SK-MEL-5 (cell line): ENCODE results near the gene SLC25A24. TPM values are rescaled to one million over a fixed set of nuclear protein-coding genes. Genes with fewer than 3 reads are reported as not detected.
"Not testable (repeated sequence)": the region's sequence is repeated elsewhere in the genome, so short reads cannot be mapped to it uniquely, and the experiment has no call there.

Experiments used
- DNase-seq: peaks from one replicate; pipeline ENCODE4 v3.0.0-alpha.2; 2016; ENCODE audit warnings: low read depth, low spot score
- in situ Hi-C: cut with HindIII; loops from 2 replicates; pipeline ENCODE4 v1.10.0; 2016; ENCODE audit warnings: low sequenced_read_pairs, high pct_unique_total_duplicates, low pct_unique_long_range_greater_than_20kb
- total RNA-seq: library from RNA; depleted of rRNA; stranded (reverse); fragments of >200 nt; shearing (Covaris generic); gene quantifications from 2 replicates; pipeline ENCODE4 v1.2.3, GENCODE V29; 2014

Gene SLC25A24
- total RNA-seq, 1 experiment from 2014 or later = 22.0 TPM

DNA sequence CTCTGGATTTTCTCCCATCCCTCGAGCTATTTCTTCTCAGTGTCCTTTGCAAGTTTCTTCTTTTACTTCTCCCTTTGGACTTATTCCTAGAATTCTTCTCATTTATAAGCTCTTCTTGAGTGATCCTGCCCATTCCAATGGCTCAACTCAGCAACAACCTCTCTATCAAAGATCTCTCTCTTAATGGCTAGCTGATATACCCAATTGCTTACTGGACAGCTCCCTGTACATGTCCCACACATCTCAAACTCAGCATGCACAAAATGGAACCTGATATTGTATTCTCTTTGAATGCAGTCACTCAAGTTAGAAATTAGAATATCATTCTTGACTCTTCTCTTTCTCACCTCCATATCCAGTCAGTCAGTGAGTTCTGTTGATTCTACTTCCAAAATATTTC, 48.6 kb downstream of the SLC25A24 start:
- in situ Hi-C loops = no loop called here

DNA sequence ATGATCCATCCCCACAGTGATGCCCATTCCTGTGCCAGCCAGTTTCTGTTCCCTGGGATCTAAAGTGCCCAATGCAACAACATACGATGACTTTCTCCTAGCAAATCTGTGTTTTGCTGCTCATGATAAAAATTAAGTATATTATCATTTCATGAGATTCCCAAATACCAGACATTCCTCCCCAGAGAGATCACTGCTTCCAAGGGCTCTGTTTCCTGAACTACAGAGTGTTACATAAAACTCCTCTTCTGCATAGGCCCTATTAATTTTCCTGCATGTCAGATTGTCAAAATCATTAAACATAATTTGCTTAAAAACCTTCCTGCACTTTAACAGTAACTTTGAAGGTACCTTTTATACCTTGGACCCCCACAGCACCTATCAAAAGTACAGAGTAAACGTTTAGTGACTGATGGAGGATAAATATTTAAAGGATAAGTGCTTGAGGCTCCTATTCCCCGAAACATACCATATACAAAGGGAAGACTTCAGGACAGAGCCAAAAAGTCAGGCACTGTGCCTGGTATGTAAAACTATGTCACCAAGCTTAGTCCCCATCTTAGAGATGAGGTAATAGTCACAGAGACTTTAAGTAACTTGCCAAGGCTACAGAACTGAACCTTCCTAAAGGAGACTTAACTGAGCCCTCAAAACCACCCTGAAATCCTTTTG, 50.2 kb downstream of the SLC25A24 start:
- in situ Hi-C loops = no loop called here
- DNase-seq = no peak

More for the DNA sequence above, 48.6 kb downstream of the SLC25A24 start:
- no peak for DNase-seq

DNA sequence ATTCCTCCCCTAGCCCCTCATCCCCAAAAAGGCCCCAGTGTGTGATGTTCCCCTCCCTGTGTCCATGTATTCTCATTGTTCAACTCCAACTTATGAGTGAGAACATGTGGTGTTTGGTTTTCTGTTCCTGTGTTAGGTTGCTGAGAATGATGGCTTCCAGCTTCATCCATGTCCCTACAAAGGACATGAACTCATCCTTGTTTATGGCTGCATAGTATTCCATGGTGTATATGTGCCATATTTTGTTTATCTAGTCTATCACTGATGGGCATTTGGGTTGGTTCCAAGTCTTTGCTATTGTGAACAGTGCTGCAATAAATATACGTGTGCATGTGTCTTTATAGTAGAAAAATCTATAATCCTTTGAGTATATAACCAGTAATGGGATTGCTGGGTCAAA, 55.6 kb downstream of the SLC25A24 start:
- in situ Hi-C loops, DNase-seq: not testable (repeated sequence)

DNA sequence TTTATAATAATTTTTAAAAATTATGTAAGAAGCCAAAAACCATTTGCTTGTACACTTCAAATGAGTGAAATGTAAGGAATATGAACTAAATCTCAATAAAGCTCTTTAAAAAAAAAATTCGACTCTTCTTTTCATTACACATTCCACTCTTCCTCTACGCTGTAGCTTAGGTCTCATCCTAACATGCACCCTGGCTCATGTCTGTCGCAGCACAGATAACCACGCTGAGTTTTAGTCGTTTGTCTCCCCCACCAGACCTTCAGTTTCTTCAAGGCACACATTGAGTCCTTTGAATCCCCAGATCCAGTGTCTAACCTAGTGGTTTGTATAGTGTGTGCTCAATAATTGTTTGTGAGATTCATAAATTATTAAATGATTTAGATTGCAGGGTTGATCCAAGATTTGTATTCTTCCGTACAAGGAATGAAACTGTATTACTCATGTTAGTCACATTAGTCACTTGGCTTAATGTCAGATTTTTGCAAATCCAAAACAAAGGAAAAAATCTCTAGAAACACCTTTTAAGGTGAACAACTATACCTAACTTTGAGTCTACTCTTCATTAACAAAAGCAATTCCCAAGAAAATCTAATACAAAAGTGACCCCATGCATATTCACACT, 57.3 kb downstream of the SLC25A24 start:
- DNase-seq = no peak
- in situ Hi-C loops = no loop called here

DNA sequence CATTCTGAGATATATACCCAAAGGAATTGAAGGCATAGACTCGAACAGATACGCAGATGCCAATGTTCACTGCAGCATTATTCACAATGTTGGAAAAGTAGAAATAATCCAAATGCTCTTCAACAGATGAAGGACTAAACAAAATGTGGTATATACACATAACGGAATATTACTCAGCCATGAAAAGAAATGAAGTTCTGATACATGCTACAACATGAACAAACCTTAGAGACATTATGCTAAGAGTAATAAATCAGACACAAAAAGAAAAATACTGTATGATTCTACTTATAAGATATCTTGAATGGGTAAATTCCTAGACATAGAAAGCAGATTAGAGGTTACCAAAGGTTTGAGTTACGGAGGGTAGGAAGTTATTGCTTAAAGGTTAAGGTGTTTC, 57.9 kb downstream of the SLC25A24 start:
- in situ Hi-C loops = no loop called here
- DNase-seq = no peak

DNA sequence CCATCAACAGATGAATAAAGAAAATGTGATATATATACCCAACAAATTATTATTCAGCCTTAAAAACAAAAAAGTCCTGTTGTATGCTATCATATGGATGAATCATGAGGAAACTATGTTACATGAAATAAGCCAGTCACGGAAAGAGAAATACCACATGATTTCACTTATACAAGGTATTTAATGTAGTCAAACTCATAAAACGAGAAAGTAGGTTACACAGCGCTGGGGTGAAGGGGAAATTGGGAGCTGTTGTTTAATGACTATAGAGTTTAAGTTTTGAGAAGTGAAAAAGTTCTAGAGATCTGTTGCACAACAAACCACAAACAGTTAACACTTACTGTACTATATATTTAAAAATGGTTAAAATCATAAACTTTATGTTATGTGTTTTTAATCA, 58.5 kb downstream of the SLC25A24 start:
- in situ Hi-C loops = no loop called here
- DNase-seq = no peak

DNA sequence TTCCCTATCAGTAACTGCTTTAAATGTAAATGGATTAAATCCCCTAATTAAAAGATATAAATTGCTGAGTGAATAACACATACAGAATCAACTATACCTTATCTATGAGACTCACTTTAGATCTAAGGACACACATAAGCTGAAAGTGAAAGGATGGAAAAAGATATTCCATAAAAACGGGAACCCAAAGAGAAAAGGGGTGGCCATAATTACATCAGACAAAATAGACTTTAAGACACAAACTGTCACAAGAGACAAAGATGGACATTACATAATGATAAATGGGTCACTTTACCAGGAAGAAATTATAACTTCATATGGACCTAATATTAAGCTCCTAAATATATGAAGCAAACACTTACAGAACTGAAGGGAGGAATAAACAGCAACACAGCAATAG, 59.2 kb downstream of the SLC25A24 start:
- DNase-seq = no peak
- in situ Hi-C loops = no loop called here

DNA sequence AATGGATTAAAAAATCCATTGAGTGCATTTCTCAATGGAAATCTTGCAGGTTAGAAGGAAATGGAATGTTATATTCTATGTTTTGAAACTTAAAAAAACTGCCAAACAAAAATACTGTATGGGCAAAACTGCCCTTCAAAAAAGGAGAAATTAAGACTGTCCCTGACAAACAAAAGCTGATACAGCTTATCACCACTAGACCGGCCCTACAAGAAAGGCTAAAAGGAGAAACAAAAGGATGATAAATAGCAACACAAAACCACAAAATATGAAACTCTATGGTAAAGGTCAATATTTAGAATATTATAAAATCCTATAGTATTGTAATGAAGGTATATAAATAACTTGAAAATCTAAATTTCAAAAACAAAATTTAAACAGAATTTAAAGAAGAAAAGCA, 60.0 kb downstream of the SLC25A24 start:
- in situ Hi-C loops = no loop called here
- DNase-seq = no peak

DNA sequence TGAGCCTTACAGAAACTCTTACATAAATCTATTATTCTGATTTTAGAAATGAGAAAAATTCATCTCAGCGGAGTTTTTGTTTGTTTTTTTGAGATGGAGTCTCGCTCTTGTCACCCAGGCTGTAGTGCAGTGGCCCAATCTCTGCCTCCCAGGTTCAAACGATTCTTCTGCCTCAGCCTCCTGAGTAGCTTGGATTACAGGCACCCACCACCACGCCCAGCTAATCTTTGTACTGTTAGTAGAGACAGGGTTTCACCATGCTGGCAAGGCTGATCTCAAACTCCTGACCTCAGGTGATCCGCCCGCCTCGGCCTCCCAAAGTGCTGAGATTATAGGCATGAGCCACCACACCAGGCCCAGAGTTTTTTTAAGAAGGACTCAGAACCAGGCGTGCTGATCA, 60.6 kb downstream of the SLC25A24 start:
- DNase-seq, in situ Hi-C loops: not testable (repeated sequence)

DNA sequence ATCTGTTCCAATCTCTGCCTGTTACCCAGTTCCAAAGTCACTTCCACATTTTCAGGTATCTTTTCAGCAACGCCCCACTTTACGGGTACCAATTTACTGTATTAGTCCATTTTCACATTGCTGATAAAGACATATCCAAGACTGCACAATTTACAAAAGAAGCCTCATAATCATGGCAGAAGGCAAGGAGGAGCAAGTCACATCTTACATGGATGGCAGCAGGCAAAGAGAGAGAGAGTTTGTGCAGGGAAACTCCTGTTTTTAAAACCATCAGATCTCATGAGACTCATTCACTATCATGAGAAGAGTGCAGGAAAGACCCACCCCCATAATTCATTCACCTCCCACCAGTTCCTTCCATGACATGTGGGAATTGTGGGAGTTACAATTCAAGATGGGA, 67.0 kb downstream of the SLC25A24 start:
- in situ Hi-C loops, DNase-seq: not testable (repeated sequence)

DNA sequence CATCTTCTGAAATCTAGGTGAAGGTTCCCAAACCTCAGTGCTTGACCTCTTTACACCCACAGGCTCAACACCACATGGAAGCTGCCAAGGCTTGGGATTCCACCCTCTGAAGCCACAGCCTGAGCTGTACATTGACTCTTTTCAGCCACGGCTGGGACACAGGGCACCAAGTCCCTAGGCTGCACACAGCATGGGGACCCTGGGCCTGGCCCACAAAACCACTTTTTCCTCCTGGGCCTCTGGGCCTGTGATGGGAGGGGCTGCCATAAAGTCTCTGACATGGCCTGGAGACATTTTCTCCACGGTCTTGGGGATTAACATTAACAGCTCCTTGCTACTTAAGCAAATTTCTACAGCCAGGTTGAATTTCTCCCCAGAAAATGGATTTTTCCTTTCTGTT, 67.8 kb downstream of the SLC25A24 start:
- in situ Hi-C loops, DNase-seq: not testable (repeated sequence)

DNA sequence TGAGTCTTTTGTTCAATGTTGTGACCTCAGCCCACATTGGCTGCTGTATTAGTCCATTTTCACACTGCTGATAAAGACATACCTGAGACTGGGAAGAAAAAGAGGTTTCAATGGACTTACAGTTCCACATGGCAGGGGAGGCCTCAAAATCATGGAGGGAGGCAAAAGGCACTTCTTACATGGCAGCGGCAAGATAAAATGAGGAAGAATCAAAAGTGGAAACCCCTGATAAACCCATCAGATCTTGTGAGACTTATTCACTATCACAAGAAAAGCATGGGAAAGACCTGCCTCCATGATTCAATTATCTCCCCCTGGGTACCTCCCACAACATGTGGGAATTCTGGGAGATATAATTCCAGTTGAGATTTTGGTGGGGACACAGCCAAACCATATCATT, 68.9 kb downstream of the SLC25A24 start:
- in situ Hi-C loops, DNase-seq: not testable (repeated sequence)

DNA sequence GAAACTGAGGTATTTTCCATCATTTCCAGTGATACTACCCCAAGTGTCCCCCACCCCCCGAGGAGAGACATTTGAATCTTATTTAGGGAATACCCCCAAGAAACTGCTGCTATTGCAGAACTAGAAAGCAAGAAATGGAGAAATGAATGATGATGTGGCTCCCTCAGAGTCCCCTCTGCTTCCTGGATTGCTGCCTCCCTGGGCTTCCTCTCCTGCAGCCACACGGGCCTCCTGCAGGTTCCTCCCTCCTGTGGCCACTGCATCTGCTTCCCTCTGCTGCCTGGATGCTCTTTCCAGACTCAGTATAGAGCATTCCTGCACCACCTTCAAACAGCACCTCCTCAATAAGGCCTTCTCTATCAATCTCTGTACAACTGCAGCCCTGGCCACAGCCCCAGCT, 69.3 kb downstream of the SLC25A24 start:
- no peak for DNase-seq
- in situ Hi-C loops = no loop called here

DNA sequence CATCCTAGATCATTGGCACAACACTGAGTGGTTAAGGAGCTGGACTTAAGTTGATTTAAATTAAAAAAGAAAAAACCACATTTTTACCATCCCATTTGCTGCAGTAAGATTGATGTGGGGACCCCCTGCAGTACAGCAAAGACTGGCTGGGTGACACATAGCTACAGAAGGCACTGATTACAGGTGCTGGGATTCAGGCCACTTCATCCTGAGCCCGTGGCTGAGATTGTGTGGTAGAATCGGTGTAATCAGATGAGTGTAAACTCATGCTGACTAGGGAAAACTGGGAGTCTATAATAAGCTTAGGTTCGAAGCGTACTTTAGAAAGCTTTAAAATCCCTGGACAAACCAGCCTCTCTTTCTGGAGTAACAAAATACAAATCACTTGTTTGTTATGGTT, 70.1 kb downstream of the SLC25A24 start:
- in situ Hi-C loops = no loop called here
- DNase-seq = no peak

DNA sequence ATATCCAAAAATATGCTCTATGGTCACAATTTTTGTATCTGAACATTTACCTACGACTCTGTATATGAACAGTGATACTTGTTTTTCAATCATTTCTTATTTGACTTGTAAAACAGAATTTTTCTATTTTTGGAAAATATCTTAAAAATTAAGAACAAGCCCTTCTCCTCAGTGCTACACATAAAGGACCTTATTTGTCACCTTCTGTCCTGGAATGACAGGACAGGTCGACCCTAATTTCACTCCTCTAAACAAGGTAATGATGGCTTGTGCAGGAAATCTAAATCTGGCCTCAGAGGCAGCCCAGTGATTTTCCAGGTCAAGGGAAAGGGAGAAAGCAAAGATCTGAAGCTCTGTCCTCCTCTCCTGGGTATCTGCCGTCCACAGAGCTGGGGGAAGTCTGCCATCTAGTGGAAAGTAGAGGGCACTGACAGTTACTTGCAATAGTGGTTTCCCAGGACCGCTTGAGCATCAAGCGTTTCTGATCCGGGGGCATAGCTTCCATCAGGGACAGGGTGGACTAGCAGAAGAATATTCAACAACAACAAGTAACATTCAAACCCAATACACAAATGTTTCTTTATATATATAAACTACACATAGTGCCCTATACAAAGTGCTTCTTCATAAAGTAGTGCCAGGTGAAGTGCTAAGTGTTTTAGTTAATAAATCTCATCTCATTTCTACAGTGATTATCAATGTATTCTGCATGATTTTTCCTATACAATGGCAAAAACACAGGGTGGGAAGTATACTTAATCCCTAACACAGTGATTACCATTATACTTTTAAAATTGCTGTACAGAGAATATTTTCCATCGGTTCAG, 74.6 kb downstream of the SLC25A24 start:
- peak; percentile 79 for DNase-seq
- in situ Hi-C loops = no loop called here

DNA sequence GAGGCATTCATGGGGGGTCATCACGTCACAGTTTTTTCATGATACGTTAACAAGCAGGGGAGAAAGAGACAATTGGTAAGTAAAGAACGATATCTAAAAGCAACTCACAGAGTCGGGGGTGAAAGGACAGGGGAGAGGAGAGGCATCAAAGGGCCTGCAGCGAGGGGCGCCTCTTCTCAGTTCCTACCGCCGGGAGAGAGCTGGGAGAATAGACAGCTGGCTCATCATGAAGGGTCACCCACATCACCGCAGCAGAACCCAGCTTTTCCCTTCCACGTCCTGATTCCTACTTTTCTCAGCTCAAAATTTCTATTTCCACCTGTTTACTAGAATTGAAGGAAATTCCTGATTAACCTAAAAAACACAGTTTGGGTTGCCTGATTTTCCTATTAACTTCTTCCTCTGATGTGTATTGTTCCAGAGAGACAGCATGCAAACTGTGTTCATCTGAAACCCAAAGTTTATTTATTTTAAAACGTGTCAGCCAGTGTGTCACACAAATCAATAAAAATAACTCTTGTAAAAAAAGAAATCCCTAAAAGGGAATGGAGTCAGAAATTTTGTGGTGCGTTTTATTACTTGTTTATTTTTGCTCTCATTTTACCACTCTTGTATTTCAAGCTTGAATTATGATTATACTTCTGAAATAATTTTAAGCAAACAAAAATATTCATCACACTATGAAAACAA, 75.4 kb downstream of the SLC25A24 start:
- no peak for DNase-seq
- in situ Hi-C loops = no loop called here

DNA sequence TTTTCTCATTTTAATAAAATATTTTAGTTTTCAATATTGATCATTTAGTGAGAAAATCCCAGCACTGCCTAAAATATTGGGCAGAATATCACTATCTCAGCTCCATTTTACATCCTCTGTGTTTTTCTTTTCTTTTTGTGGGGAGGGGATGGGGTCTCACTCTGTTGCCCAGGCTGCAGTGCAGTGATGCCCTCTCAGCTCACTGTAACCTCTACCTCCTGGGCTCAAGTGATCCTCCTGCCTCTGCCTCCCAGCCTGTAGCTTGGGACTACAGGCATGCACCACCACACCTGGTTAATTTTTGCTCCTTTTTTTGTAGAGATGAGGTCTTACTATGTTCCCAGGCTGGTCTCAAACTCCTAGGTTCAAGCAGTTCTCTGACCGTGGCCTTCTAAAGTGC, 76.1 kb downstream of the SLC25A24 start:
- in situ Hi-C loops = no loop called here
- DNase-seq = no peak
